Caco-2 (cell line): ENCODE results near the gene TCEANC. TPM values are rescaled to one million over a fixed set of nuclear protein-coding genes. Genes with fewer than 3 reads are reported as not detected.

Experiments used
- BruUV-seq: library from RNA; stranded (reverse); fragments of 400-500 nt; replicated peaks from 2 replicates; lab custom pipeline; 2021; lab: Mats Ljungman, UMichigan
- CTCF ChIA-PET: fragments of 300-600 bp; sonication (Branson Sonifier 250); formaldehyde crosslinking; loops from one replicate; lab custom pipeline; 2022; ENCODE audit warnings: antibody characterized with exemption; lab: Charles Lee
- POLR2A ChIA-PET: fragments of 300-600 bp; sonication (Branson Sonifier 250); formaldehyde crosslinking; loops from one replicate; lab custom pipeline; 2022; ENCODE audit warnings: antibody characterized with exemption; lab: Charles Lee
- DNase-seq, 2 experiments: peaks; one replicate each; pipeline versions ENCODE4 v3.0.0 to v3.0.0-alpha.2; 2020 to 2022
- H3K27me3 ChIP-seq: replicated peaks from 2 replicates; pipeline ENCODE4 v1.6.0; 2011; ENCODE audit warnings: low read length; ENCODE audit not compliant: control insufficient read depth, insufficient read depth
- H3K36me3 ChIP-seq: 2 replicates; pipeline ENCODE4 v1.5.1; 2011; ENCODE audit warnings: low read length; ENCODE audit not compliant: control insufficient read depth, insufficient read depth
- H3K4me1 ChIP-seq: fragments of 250-450 bp; sonication (Bioruptor Pico); 2 replicates; pipeline ENCODE4 v1.5.1; 2020; ENCODE audit warnings: mild to moderate bottlenecking
- H3K4me3 ChIP-seq: 2 replicates; pipeline ENCODE4 v1.5.1; 2011; ENCODE audit warnings: low read depth, mild to moderate bottlenecking, control low read depth, low read length
- H3K9me3 ChIP-seq: fragments of 250-450 bp; sonication (Bioruptor Pico); 2 replicates; pipeline ENCODE4 v1.5.1; 2020; ENCODE audit warnings: mild to moderate bottlenecking, moderate library complexity
- H3K27ac Mint-ChIP-seq: one replicate; pipeline ENCODE4 v1.8.0; 2022; ENCODE audit warnings: mixed read lengths; ENCODE audit not compliant: unreplicated experiment
- H3K27me3 Mint-ChIP-seq: one replicate; pipeline ENCODE4 v1.8.0; 2022; ENCODE audit warnings: mixed read lengths; ENCODE audit not compliant: insufficient read depth, unreplicated experiment
- H3K36me3 Mint-ChIP-seq: one replicate; pipeline ENCODE4 v1.8.0; 2022; ENCODE audit warnings: mild to moderate bottlenecking, mixed read lengths; ENCODE audit not compliant: insufficient read depth, unreplicated experiment
- H3K4me1 Mint-ChIP-seq: one replicate; pipeline ENCODE4 v1.8.0; 2022; ENCODE audit warnings: low read depth, mixed read lengths; ENCODE audit not compliant: unreplicated experiment
- H3K4me3 Mint-ChIP-seq: one replicate; pipeline ENCODE4 v1.8.0; 2022; ENCODE audit warnings: mild to moderate bottlenecking, moderate library complexity, mixed read lengths; ENCODE audit not compliant: unreplicated experiment
- H3K9me3 Mint-ChIP-seq: one replicate; pipeline ENCODE4 v1.8.0; 2022; ENCODE audit warnings: mixed read lengths; ENCODE audit not compliant: unreplicated experiment
- CTCF ChIP-seq, 2 experiments: fragments of 200-600 bp in 1 of 2; IDR thresholded peaks; 1 replicate in 1 of 2; 2 replicates in 1 of 2; pipeline versions ENCODE4 v1.5.1 to v1.8.0; 2011 to 2022; ENCODE audit warnings: antibody characterized with exemption in 1 of 2, control low read depth in 1 of 2, inconsistent platforms in 1 of 2, low read depth in 1 of 2, low read length in 1 of 2, mild to moderate bottlenecking in 1 of 2, moderate library complexity in 1 of 2; ENCODE audit not compliant: insufficient read depth in 1 of 2, severe bottlenecking in 1 of 2, unreplicated experiment in 1 of 2
- intact Hi-C: fragments of 100-400 bp; cut with micrococcal nuclease; formaldehyde crosslinking; loops from one replicate; pipeline ENCODE4 v1.10.0; 2022; ENCODE audit not compliant: unreplicated experiment
- total RNA-seq: library from RNA; stranded (reverse); gene quantifications from 2 replicates; pipeline ENCODE4 v1.2.3, GENCODE V29; 2022

The TCEANC gene
- total RNA-seq, 1 experiment from 2014 or later, result 1.6 TPM

- Mint-ChIP-seq H3K36me3 (no peaks in the 10 kb centered on the region), H3K9me3 (no peaks in the 10 kb centered on the region), H3K27ac (peak overlapping the region; percentile 81), H3K4me1 (no peaks in the 10 kb centered on the region), H3K27me3 (no peaks in the 10 kb centered on the region), H3K4me3 (peak overlapping the region; percentile 80)
- Histone ChIP-seq H3K36me3 (no peaks in the 10 kb centered on the region), H3K4me3 (peak overlapping the region; percentile 45), H3K27me3 (no peaks in the 10 kb centered on the region), H3K4me1 (no peaks in the 10 kb centered on the region), H3K9me3 (no peaks in the 10 kb centered on the region)
- intact Hi-C loops, result no loop called here
- POLR2A ChIA-PET, result interaction anchor here (0.6 to 1.1 kb wide), 2 partner anchors 37 to 83 kb away, joined by 4 read pairs; partner anchors contain the start of gene RAB9A
- no peak for DNase-seq
- no peak for TF ChIP-seq CTCF (IDR thresholded peaks at IDR 0.05; ENCODE audit: insufficient read depth in 1 of 2, low read depth in 1 of 2, low read length in 1 of 2, severe bottlenecking in 1 of 2, unreplicated experiment in 1 of 2)
- BruUV-seq, result no TSS peak
- CTCF ChIA-PET, result no interaction called here
Observed at GRCh38 chrX:13652287-13652793, 601 bp upstream of the TCEANC start.

- DNase-seq, result no peak
- no peaks in the 10 kb centered on the region for H3K27me3 ChIP-seq
- ChIA-PET POLR2A (no interaction called here), CTCF (no interaction called here)
- H3K4me1 Mint-ChIP-seq, result no peaks in the 10 kb centered on the region
- no peaks in the 10 kb centered on the region for H3K36me3 Mint-ChIP-seq
- H3K9me3 ChIP-seq, result no peaks in the 10 kb centered on the region
- no peak overlapping the region for H3K27ac Mint-ChIP-seq
- peaks cover 5% of the 10 kb centered on the region for H3K4me1 ChIP-seq
- no TSS peak for BruUV-seq
- TF ChIP-seq CTCF (IDR thresholded peaks at IDR 0.05; ENCODE audit: insufficient read depth in 1 of 2, low read depth in 1 of 2, low read length in 1 of 2, severe bottlenecking in 1 of 2, unreplicated experiment in 1 of 2), result no peak
- H3K4me3 Mint-ChIP-seq, result no peak overlapping the region
- H3K4me3 ChIP-seq, result peak overlapping the region; percentile 61
- intact Hi-C loops, result no loop called here
- no peaks in the 10 kb centered on the region for H3K9me3 Mint-ChIP-seq
- no peaks in the 10 kb centered on the region for H3K36me3 ChIP-seq
- no peaks in the 10 kb centered on the region for H3K27me3 Mint-ChIP-seq
Observed at GRCh38 chrX:13654116-13654515, 1.2 kb downstream of the TCEANC start.

GRCh38 chrX:13655674-13656073 is 2.7 kb downstream of the TCEANC start:
- ChIA-PET CTCF (no interaction called here), POLR2A (no interaction called here)
- no peak for TF ChIP-seq CTCF (IDR thresholded peaks at IDR 0.05; ENCODE audit: insufficient read depth in 1 of 2, low read depth in 1 of 2, low read length in 1 of 2, severe bottlenecking in 1 of 2, unreplicated experiment in 1 of 2)
- Mint-ChIP-seq H3K9me3 (no peaks in the 10 kb centered on the region), H3K4me1 (no peaks in the 10 kb centered on the region), H3K27ac (no peak overlapping the region), H3K27me3 (no peaks in the 10 kb centered on the region), H3K36me3 (no peaks in the 10 kb centered on the region), H3K4me3 (no peak overlapping the region)
- Histone ChIP-seq H3K27me3 (no peaks in the 10 kb centered on the region), H3K4me3 (no peak overlapping the region), H3K36me3 (no peaks in the 10 kb centered on the region), H3K4me1 (peaks cover 5% of the 10 kb centered on the region), H3K9me3 (no peaks in the 10 kb centered on the region)
- DNase-seq, result no peak
- BruUV-seq, result no TSS peak
- intact Hi-C loops, result no loop called here
